ENCODE data around the gene IGFL1. TPM values are rescaled to one million over a fixed set of nuclear protein-coding genes. Genes with fewer than 3 reads are reported as not detected.
A peak's percentile ranks its signal among the peaks of the same experiment; 100 is the strongest.
"Not testable (repeated sequence)": the region's sequence is repeated elsewhere in the genome, so short reads cannot be mapped to it uniquely, and the experiment has no call there.

IGFL1 gene
- total RNA-seq, 1 donor from 2014 or later = not detected

DNA sequence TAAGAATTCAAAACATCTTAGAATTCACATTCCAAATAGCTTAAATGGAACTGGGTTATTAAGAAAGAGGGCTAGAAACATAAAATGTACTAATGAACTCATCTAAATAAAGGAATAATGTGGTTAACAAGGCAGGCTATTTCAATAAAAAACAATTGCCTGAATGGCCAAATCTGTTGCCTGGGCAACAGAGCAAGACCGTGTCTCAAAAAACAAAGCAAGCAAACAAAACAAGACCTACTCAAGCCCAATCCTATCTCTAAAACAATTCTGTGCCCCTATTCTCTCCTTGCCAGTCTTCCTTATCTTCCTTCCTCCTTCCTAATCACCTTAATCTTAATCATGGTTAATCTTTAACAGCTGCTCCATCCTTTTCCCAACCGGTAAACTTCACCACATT is 12.1 kb downstream of the IGFL1 start:
- TF ChIP-seq, protein P1, sequence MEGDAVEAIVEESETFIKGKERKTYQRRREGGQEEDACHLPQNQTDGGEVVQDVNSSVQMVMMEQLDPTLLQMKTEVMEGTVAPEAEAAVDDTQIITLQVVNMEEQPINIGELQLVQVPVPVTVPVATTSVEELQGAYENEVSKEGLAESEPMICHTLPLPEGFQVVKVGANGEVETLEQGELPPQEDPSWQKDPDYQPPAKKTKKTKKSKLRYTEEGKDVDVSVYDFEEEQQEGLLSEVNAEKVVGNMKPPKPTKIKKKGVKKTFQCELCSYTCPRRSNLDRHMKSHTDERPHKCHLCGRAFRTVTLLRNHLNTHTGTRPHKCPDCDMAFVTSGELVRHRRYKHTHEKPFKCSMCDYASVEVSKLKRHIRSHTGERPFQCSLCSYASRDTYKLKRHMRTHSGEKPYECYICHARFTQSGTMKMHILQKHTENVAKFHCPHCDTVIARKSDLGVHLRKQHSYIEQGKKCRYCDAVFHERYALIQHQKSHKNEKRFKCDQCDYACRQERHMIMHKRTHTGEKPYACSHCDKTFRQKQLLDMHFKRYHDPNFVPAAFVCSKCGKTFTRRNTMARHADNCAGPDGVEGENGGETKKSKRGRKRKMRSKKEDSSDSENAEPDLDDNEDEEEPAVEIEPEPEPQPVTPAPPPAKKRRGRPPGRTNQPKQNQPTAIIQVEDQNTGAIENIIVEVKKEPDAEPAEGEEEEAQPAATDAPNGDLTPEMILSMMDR (conservative IDR thresholded peaks at IDR 0.05) = no peak
- Mint-ChIP-seq H3K27me3 (ENCODE audit: low read depth) (peaks cover 66% of the 10 kb centered on the region), H3K27ac (ENCODE audit: unreplicated experiment) (no peak overlapping the region), H3K36me3 (ENCODE audit: low read depth) (no peaks in the 10 kb centered on the region), H3K9me3 (no peaks in the 10 kb centered on the region), H3K4me1 (peaks cover 7% of the 10 kb centered on the region), H3K4me3 (no peak overlapping the region)
- DNase-seq (ENCODE audit: low read depth, low spot score) = no peak

DNA sequence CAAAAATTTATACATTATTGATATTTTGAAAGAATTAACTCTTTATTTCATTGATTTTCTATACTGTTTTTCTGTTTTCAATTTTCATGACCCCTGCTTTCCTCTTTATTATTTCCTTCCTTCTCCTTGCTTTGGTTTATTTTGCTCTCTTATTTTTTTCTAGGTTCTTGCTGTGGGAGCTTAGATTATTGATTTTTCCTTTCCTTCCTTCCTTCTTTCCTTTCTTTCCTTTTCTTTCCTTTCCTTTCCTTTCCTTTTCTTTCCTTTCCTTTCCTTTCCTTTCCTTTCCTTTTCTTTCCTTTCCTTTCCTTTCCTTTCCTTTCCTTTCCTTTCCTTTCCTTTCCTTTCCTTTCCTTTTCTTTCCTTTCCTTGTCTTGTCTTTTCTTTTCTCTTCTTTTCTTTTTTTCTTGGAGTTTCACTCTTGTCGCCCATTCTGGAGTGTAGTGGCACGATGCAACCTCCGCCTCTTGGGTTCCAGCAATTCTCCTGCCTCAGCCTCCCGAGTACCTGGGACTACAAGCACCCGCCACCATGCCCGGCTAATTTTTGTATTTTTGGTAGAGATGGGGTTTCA is 13.6 kb downstream of the IGFL1 start:
- peaks cover 71% of the 10 kb centered on the region for H3K27me3 Mint-ChIP-seq (ENCODE audit: low read depth)
- H3K4me3 Mint-ChIP-seq; H3K4me1 Mint-ChIP-seq; H3K9me3 Mint-ChIP-seq; H3K36me3 Mint-ChIP-seq (ENCODE audit: low read depth); DNase-seq (ENCODE audit: low read depth, low spot score); H3K27ac Mint-ChIP-seq (ENCODE audit: unreplicated experiment): not testable (repeated sequence)

DNA sequence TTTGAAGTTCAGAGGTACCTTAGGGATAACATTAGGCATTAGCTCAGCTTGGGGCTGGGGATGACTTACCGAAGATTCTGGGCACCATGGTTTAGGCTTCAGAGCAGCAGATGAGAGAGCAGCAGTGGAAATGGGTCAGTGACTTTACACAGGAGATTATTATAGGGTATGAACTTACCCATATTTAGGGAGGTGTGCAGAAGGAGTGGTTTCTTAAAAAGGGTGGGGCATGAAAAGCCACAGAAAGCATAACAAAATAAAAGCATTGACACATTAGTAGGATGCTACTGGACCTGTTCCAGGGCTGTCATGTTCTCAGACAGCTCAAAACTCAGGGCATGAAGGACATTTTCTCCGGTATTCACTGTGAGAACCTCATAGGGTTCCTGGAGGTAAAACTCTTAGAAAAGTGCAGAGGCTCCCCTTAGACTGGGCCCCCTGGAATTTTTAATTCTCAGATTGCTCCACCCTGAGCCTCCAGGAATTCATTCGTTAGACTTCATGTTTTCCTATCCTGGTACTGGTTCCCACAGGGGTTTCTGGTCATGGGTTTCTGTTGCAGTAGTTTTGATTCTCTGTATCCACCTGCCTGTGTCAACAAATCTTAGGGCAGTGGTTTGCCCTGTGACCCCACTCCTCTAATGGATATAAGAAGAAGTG is 20.7 kb downstream of the IGFL1 start:
- no peaks in the 10 kb centered on the region for H3K9me3 Mint-ChIP-seq
- H3K27me3 Mint-ChIP-seq (ENCODE audit: low read depth) = peaks cover 66% of the 10 kb centered on the region
- H3K4me3 Mint-ChIP-seq = no peak overlapping the region
- no peaks in the 10 kb centered on the region for H3K4me1 Mint-ChIP-seq
- no peak overlapping the region for H3K27ac Mint-ChIP-seq (ENCODE audit: unreplicated experiment)
- no peak for DNase-seq (ENCODE audit: low read depth, low spot score)
- no peaks in the 10 kb centered on the region for H3K36me3 Mint-ChIP-seq (ENCODE audit: low read depth)
- TF ChIP-seq, protein P1 (conservative IDR thresholded peaks at IDR 0.05) = no peak

DNA sequence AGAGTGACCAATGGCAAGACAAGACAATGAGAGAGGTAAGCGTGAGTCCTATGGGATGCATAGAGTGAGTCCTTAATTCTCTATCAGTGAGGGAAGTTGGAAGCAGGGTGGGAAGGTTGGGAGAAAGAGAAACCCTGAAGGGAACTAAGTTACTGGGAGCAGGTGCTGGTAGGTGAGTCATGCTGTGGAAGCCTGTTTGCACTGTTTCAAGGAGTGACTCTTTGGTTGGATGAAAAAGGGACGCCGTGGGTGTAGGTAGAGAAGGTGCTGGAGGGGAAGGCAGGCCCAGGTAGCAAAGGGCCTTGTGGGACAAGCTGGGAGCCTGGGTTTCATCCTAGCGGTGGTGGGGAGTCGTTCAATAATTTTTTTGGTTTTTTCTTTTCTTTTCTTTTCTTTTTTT is 21.9 kb downstream of the IGFL1 start:
- no peak for DNase-seq (ENCODE audit: low read depth, low spot score)
- H3K36me3 Mint-ChIP-seq (ENCODE audit: low read depth) = no peaks in the 10 kb centered on the region
- no peak overlapping the region for H3K27ac Mint-ChIP-seq (ENCODE audit: unreplicated experiment)
- H3K4me1 Mint-ChIP-seq = no peaks in the 10 kb centered on the region
- no peaks in the 10 kb centered on the region for H3K9me3 Mint-ChIP-seq
- TF ChIP-seq, protein P1 (conservative IDR thresholded peaks at IDR 0.05) = no peak
- H3K4me3 Mint-ChIP-seq = no peak overlapping the region
- H3K27me3 Mint-ChIP-seq (ENCODE audit: low read depth) = peaks cover 56% of the 10 kb centered on the region

DNA sequence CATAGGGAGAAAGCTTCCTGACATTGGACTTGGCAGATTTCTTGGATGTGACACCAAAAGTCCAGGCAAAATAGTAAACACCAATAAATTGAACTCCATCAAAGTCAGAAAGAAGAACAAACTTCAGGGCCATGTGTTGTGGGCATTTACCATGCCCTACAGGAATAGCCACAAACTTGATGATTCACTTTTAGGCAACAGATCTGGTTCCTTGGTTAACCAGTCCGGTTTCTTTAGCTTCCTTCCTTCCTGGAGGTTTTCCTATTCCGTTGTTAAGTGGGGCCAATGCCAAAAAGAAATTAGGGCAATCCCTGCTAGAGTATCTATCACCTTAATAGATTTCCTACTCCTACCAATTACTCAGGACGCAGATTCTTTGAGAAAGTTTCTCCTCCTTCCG is 25.2 kb downstream of the IGFL1 start:
- no peak overlapping the region for H3K4me3 Mint-ChIP-seq
- no peak for DNase-seq (ENCODE audit: low read depth, low spot score)
- TF ChIP-seq, protein P1 (conservative IDR thresholded peaks at IDR 0.05) = no peak

DNA sequence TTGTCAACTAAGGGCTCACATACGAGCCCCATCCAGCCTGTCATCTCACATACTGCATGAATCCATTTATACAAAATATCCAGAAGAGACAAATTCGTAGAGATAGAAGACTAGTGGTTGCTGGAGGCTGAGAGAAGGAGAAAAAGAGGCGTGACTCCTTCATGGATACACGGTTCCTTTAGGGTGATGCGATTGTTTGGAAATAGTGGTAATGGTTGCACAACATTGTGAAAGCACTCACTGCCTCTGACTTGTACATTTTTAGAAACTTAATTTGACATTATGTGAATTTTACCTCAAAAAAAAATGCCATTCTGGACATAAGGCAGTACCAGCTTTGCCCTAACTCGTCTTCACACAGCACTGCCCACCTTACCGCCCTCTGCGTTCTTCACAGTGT is 27.3 kb downstream of the IGFL1 start:
- Mint-ChIP-seq H3K4me1 (no peaks in the 10 kb centered on the region), H3K36me3 (ENCODE audit: low read depth) (no peaks in the 10 kb centered on the region), H3K27ac (ENCODE audit: unreplicated experiment) (no peak overlapping the region), H3K9me3 (no peaks in the 10 kb centered on the region), H3K27me3 (ENCODE audit: low read depth) (peaks cover 21% of the 10 kb centered on the region), H3K4me3 (no peak overlapping the region)
- DNase-seq (ENCODE audit: low read depth, low spot score) = no peak
- TF ChIP-seq, protein P1 (conservative IDR thresholded peaks at IDR 0.05) = no peak

More for the DNA sequence above, 25.2 kb downstream of the IGFL1 start:
- peaks cover 39% of the 10 kb centered on the region for H3K27me3 Mint-ChIP-seq (ENCODE audit: low read depth)
- H3K4me1 Mint-ChIP-seq = no peaks in the 10 kb centered on the region
- no peak overlapping the region for H3K27ac Mint-ChIP-seq (ENCODE audit: unreplicated experiment)
- no peaks in the 10 kb centered on the region for H3K9me3 Mint-ChIP-seq
- no peaks in the 10 kb centered on the region for H3K36me3 Mint-ChIP-seq (ENCODE audit: low read depth)

DNA sequence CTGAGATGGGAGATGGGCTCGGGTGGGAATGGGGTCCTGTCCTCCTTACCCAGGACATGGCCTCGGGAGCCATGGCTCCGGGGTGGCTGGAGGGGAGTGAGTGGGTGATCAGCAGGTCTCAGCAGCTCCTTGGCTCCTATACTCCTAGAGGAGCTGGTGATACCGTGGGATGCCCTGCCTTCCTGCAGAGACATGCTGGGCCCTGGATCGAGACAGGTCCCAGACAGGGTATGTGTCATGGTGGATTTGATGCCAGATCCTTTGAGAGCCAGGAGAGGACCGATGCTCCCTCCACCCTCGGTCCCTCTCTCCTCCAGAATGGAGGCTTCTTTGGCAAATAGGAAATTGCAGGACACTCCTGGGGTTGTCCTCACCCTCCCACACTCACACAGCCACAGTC is 32.0 kb downstream of the IGFL1 start:
- not testable (repeated sequence) for H3K9me3 Mint-ChIP-seq; H3K4me1 Mint-ChIP-seq; DNase-seq (ENCODE audit: low read depth, low spot score); H3K4me3 Mint-ChIP-seq; H3K36me3 Mint-ChIP-seq (ENCODE audit: low read depth); H3K27ac Mint-ChIP-seq (ENCODE audit: unreplicated experiment)
- peaks cover 30% of the 10 kb centered on the region for H3K27me3 Mint-ChIP-seq (ENCODE audit: low read depth)

DNA sequence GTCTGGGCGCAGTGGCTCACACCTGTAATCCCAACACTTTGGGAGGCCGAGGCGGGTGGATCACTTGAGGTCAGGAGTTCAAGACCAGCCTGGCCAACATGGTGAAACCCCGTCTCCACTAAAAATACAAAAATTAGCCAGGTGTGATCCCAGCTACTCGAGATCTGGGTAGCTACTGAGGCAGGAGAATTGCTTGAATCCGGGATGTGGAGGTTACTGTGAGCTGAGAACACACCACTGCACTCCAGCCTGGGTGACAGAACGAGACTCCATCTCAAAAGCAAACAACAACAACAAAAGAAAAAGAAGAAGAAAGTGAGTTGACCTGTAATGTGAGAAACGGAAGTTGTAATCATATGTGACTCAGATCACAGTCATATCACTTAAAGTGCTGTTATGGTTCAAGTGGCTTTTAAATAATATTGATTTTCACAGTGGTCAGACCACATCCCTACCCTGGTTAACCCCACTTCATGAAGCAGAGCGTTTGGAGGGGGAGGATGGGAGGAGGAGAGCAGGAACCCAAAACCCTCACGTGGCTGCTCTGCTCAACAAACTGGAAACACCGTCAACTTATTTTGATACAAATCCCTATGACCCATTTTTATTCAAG is 33.2 kb downstream of the IGFL1 start:
- Mint-ChIP-seq H3K27ac (ENCODE audit: unreplicated experiment) (peak overlapping the region; percentile 45), H3K27me3 (ENCODE audit: low read depth) (peaks cover 37% of the 10 kb centered on the region)
- not testable (repeated sequence) for H3K4me1 Mint-ChIP-seq; H3K9me3 Mint-ChIP-seq; H3K4me3 Mint-ChIP-seq; DNase-seq (ENCODE audit: low read depth, low spot score); H3K36me3 Mint-ChIP-seq (ENCODE audit: low read depth)
